NK-92 treated with Interleukin-12 subunit alpha and Interleukin-12 subunit beta, amount 100 ng/mL, for 24 hours (cell line): Measurements from ENCODE around the gene ASPSCR1.

ENCODE experiments used
- DNase-seq: peaks from one replicate; lab custom pipeline; 2025; lab: John Stamatoyannopoulos, UW

ASPSCR1 gene

GRCh38 chr17:81960130-81960958 lies 17.1 kb upstream of the ASPSCR1 start:
- no peak for DNase-seq

- no peak for DNase-seq
Observed at GRCh38 chr17:81961087-81961511, 16.3 kb upstream of the ASPSCR1 start, which contains the start of gene NOTUM. Gene NOTUM, minus strand, starts transcription at chr17:81961187. Its CDS starts 278 bp downstream, at chr17:81960909.

- DNase-seq = no peak
Observed at GRCh38 chr17:81961521-81962498, 15.6 kb upstream of the ASPSCR1 start.

- DNase-seq = no peak
Observed at GRCh38 chr17:81962499-81963441, 14.7 kb upstream of the ASPSCR1 start.

- no peak for DNase-seq
Observed at GRCh38 chr17:81964081-81964849, 13.2 kb upstream of the ASPSCR1 start.

- no peak for DNase-seq
Observed at GRCh38 chr17:81966343-81967243, 10.8 kb upstream of the ASPSCR1 start.

GRCh38 chr17:81967244-81967532 lies 10.2 kb upstream of the ASPSCR1 start:
- no peak for DNase-seq

- no peak for DNase-seq
Observed at GRCh38 chr17:81967533-81968395, 9.7 kb upstream of the ASPSCR1 start.

- no peak for DNase-seq
Observed at GRCh38 chr17:81968396-81968745, 9.1 kb upstream of the ASPSCR1 start.

GRCh38 chr17:81968850-81969812 lies 8.3 kb upstream of the ASPSCR1 start:
- no peak for DNase-seq

- no peak for DNase-seq
Observed at GRCh38 chr17:81973432-81973831, 4.0 kb upstream of the ASPSCR1 start.

GRCh38 chr17:81976332-81977210 lies 858 bp upstream of the ASPSCR1 start:
- no peak for DNase-seq

GRCh38 chr17:81978524-81979298 lies 1.3 kb downstream of the ASPSCR1 start:
- no peak for DNase-seq

GRCh38 chr17:81980122-81980521 lies 2.7 kb downstream of the ASPSCR1 start:
- DNase-seq = no peak

GRCh38 chr17:81980707-81981343 lies 3.4 kb downstream of the ASPSCR1 start:
- DNase-seq = no peak
